Adrenal gland (tissue), 12 donors: ENCODE data around the gene EPHB1. TPM values are rescaled to one million over a fixed set of nuclear protein-coding genes. Genes with fewer than 3 reads are reported as not detected.

Source experiments
- DNase-seq, 7 donors: peaks; one replicate each; pipeline ENCODE4 v3.0.0-alpha.2; 2019 to 2020
- H3K27ac ChIP-seq, 5 donors: fragments of 200-600 bp; sonication (generic) in 4 of 5; 1 replicate in 3 of 5; 2 replicates in 2 of 5; pipeline versions ENCODE4 v1.5.1 to v1.8.0; 2016 to 2020; ENCODE audit warnings: mild to moderate bottlenecking in 1 of 5
- H3K27me3 ChIP-seq: fragments of 200-600 bp; 2 replicates; pipeline ENCODE4 v1.8.0; 2021
- H3K36me3 ChIP-seq, 2 donors: fragments of 200-600 bp; replicated peaks in 1 of 2; 1 replicate in 1 of 2; 2 replicates in 1 of 2; pipeline versions ENCODE4 v1.5.1 to v1.8.0; 2018 to 2022
- H3K4me1 ChIP-seq, 2 donors: fragments of 200-600 bp; replicated peaks in 1 of 2; 1 replicate in 1 of 2; 2 replicates in 1 of 2; pipeline versions ENCODE4 v1.5.1 to v1.8.0; 2018 to 2021
- H3K4me3 ChIP-seq, 4 donors: fragments of 200-600 bp; sonication (generic) in 3 of 4; one replicate each; pipeline ENCODE4 v1.5.1; 2016 to 2018
- H3K9me3 ChIP-seq, 3 donors: fragments of 200-600 bp; sonication (generic) in 1 of 3; replicated peaks in 1 of 3; 1 replicate in 2 of 3; 2 replicates in 1 of 3; pipeline versions ENCODE4 v1.5.1 to v1.8.0; 2016 to 2021
- CTCF ChIP-seq, 6 experiments: fragments of 450-650 bp in 4 of 6; fragments of 200-600 bp in 2 of 6; sonication (generic) in 1 of 6; IDR thresholded peaks; 1 replicate in 5 of 6; 2 replicates in 1 of 6; pipeline versions ENCODE4 v1.5.1 to v1.8.0; 2016 to 2021; ENCODE audit warnings: antibody characterized with exemption in 6 of 6, mild to moderate bottlenecking in 2 of 6, moderate library complexity in 1 of 6
- POLR2A ChIP-seq, 2 donors: fragments of 450-650 bp; IDR thresholded peaks; one replicate each; pipeline ENCODE4 v1.6.1; 2017; ENCODE audit warnings: antibody characterized with exemption in 2 of 2, mild to moderate bottlenecking in 2 of 2, moderate library complexity in 1 of 2
- WGBS, 4 donors: extraction: QIAGEN DNeasy Blood & Tissue Kit in 2 of 4; methylation state at CpG; one replicate each; pipeline versions ENCODE4 v1.1.5 to v1.1.7; 2013 to 2017; 5-methylcytosine and 5-hydroxymethylcytosine counted together
- intact Hi-C, 2 donors: fragments of 100-400 bp; cut with DNase I; formaldehyde crosslinking; loops; one replicate each; pipeline versions ENCODE4 v1.14.1 to v1.15.0; 2022 to 2023
- polyA plus RNA-seq, 3 donors: library from polyadenylated mRNA; stranded (reverse); fragments of 200-250 nt in 2 of 3; fragments of 350-450 nt in 1 of 3; fragmentation: Illumina TruSeq in 1 of 3; extraction: RNeasy Lipid Tissue Mini Kit (QIAGEN cat#74804) in 1 of 3; gene quantifications; one replicate each; pipeline ENCODE4 v1.2.3, GENCODE V29; 2013 to 2014
- total RNA-seq, 9 donors: library from RNA; depleted of rRNA in 4 of 9; stranded (reverse); fragments of >200 nt in 4 of 9; fragments of 120-200 nt in 1 of 9; fragmentation: NEBNext Ultra II Directional in 1 of 9; extraction: Animal tissue kit (Norgen Biotek cat#: 25700) in 1 of 9; gene quantifications; one replicate each; pipeline versions ENCODE4 v1.1.0 to v1.2.4, GENCODE V29; 2013 to 2023
- donor health status: healthy with polysubstance abuse.
- donor health status: Bipolar disorder and iron deficiency.
- donor health status: DM: yes; HTN: yes; CAD: no.
- donor health status: DM: no; HTN: no; CAD: no.
- donor health status: DM: no; HTN: no; CAD: no.
- donor health status: DM: yes; HTN: yes; CAD: no.

Gene EPHB1
- total and polyA plus RNA-seq, 12 donors, result 0.10 to 3.4 (median 0.98) TPM

- 75 to 85% (median 81%) methylated on average over 2 to 3 of the region's 3 CpGs for WGBS, 4 donors
- Histone ChIP-seq H3K4me1 (no peaks in the 10 kb centered on the region), H3K27ac (no peak overlapping the region), H3K4me3 (no peak overlapping the region), H3K9me3 (no peaks in the 10 kb centered on the region), H3K27me3 (no peaks in the 10 kb centered on the region), H3K36me3 (no peaks in the 10 kb centered on the region)
- DNase-seq, result no peak
- TF ChIP-seq CTCF (IDR thresholded peaks at IDR 0.05) (no peak), POLR2A (IDR thresholded peaks at IDR 0.05) (no peak)
- intact Hi-C loops, result no loop called here
Observed at GRCh38 chr3:135075157-135075556, 280.1 kb downstream of the EPHB1 start.

GRCh38 chr3:135076341-135076740 lies 281.3 kb downstream of the EPHB1 start:
- no peaks in the 10 kb centered on the region for H3K27me3 ChIP-seq
- no peak for DNase-seq
- no peaks in the 10 kb centered on the region for H3K4me1 ChIP-seq
- H3K4me3 ChIP-seq, result no peak overlapping the region
- H3K36me3 ChIP-seq, result no peaks in the 10 kb centered on the region
- TF ChIP-seq CTCF (IDR thresholded peaks at IDR 0.05) (no peak), POLR2A (IDR thresholded peaks at IDR 0.05) (no peak)
- intact Hi-C loops, result no loop called here
- H3K9me3 ChIP-seq, result no peaks in the 10 kb centered on the region
- no peak overlapping the region for H3K27ac ChIP-seq

- no peaks in the 10 kb centered on the region for H3K27me3 ChIP-seq
- no peak overlapping the region for H3K27ac ChIP-seq
- no peak overlapping the region for H3K4me3 ChIP-seq
- no peaks in the 10 kb centered on the region for H3K36me3 ChIP-seq
- H3K4me1 ChIP-seq, result no peaks in the 10 kb centered on the region
- intact Hi-C loops, result no loop called here
- H3K9me3 ChIP-seq, result no peaks in the 10 kb centered on the region
- DNase-seq, result no peak
- WGBS, 4 donors, result 37 to 41% (median 39%) methylated on average over 3 of the region's 3 CpGs
- TF ChIP-seq CTCF (IDR thresholded peaks at IDR 0.05) (no peak), POLR2A (IDR thresholded peaks at IDR 0.05) (no peak)
Observed at GRCh38 chr3:135077186-135077585, 282.1 kb downstream of the EPHB1 start.

- 77 to 79% (median 78%) methylated on average over 2 of the region's 2 CpGs for WGBS, 4 donors
- Histone ChIP-seq H3K27me3 (no peaks in the 10 kb centered on the region), H3K9me3 (no peaks in the 10 kb centered on the region), H3K4me3 (no peak overlapping the region), H3K4me1 (no peaks in the 10 kb centered on the region), H3K36me3 (no peaks in the 10 kb centered on the region), H3K27ac (no peak overlapping the region)
- intact Hi-C loops, result no loop called here
- TF ChIP-seq POLR2A (IDR thresholded peaks at IDR 0.05), result no peak
- no peak for TF ChIP-seq CTCF (IDR thresholded peaks at IDR 0.05)
- no peak for DNase-seq
Observed at GRCh38 chr3:135078283-135078682, 283.2 kb downstream of the EPHB1 start.
